ENCODE measurements around the gene TIMP2. TPM values are rescaled to one million over a fixed set of nuclear protein-coding genes. Genes with fewer than 3 reads are reported as not detected.

TIMP2 gene
- total RNA-seq, 4 donors from 2014 or later, result 20.4 to 28.7 (median 27.0) TPM

DNA sequence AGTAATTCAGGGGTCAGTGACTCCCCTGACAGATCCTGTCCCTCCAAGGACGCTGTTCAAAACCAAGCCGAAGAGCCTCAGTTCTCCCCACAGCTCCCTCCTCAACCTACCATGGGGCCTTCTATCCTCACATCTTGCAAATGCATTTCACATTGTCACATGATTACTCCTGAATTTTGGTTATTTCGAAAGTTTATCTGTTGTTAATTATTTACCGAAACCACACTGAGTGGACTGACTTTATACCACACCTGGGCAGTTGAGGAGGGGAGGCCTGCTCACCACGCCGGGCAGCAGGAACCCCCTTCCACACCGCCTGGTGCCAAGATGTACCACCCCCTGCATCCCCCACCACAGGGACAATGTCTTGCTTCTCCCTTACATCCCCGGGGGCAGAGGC is 4.7 kb downstream of the TIMP2 start:
- DNase-seq (no peak), ATAC-seq (no peak)
- intact Hi-C loops (cut with DNase I; ENCODE audit: low total_unique reads), result no loop called here
- Histone ChIP-seq H3K27ac (no peak overlapping the region), H3K27me3 (peaks cover 0 to 12% (median 9%) of the 10 kb centered on the region in 3 donors), H3K4me1 (peaks cover 30 to 39% of the 10 kb centered on the region in 2 donors), H3K9me3 (no peaks in the 10 kb centered on the region), H3K4me3 (no peak overlapping the region), H3K36me3 (no peaks in the 10 kb centered on the region)
- in situ Hi-C loops (cut with MboI; ENCODE audit: low sequenced_read_pairs in 4 of 4), result no loop called here
- no peak for TF ChIP-seq POLR2A (IDR thresholded peaks at IDR 0.05)
- TF ChIP-seq, protein P1, sequence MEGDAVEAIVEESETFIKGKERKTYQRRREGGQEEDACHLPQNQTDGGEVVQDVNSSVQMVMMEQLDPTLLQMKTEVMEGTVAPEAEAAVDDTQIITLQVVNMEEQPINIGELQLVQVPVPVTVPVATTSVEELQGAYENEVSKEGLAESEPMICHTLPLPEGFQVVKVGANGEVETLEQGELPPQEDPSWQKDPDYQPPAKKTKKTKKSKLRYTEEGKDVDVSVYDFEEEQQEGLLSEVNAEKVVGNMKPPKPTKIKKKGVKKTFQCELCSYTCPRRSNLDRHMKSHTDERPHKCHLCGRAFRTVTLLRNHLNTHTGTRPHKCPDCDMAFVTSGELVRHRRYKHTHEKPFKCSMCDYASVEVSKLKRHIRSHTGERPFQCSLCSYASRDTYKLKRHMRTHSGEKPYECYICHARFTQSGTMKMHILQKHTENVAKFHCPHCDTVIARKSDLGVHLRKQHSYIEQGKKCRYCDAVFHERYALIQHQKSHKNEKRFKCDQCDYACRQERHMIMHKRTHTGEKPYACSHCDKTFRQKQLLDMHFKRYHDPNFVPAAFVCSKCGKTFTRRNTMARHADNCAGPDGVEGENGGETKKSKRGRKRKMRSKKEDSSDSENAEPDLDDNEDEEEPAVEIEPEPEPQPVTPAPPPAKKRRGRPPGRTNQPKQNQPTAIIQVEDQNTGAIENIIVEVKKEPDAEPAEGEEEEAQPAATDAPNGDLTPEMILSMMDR (IDR thresholded peaks at IDR 0.05 in 4 of 5, conservative IDR thresholded peaks at IDR 0.05 in 1 of 5), result no peak

GRCh38 chr17:78919861-78920450 is 5.2 kb downstream of the TIMP2 start:
- Histone ChIP-seq H3K27me3 (peaks cover 0 to 9% (median 7%) of the 10 kb centered on the region in 3 donors), H3K27ac (no peak overlapping the region), H3K9me3 (no peaks in the 10 kb centered on the region), H3K4me1 (peaks cover 33 to 39% of the 10 kb centered on the region in 2 donors), H3K36me3 (no peaks in the 10 kb centered on the region), H3K4me3 (no peak overlapping the region)
- intact Hi-C loops (cut with DNase I; ENCODE audit: low total_unique reads), result no loop called here
- TF ChIP-seq, protein P1 (IDR thresholded peaks at IDR 0.05 in 4 of 5, conservative IDR thresholded peaks at IDR 0.05 in 1 of 5), result no peak
- no peak for TF ChIP-seq POLR2A (IDR thresholded peaks at IDR 0.05)
- ATAC-seq (no peak), DNase-seq (no peak)
- in situ Hi-C loops (cut with MboI; ENCODE audit: low sequenced_read_pairs in 4 of 4), result no loop called here

DNA sequence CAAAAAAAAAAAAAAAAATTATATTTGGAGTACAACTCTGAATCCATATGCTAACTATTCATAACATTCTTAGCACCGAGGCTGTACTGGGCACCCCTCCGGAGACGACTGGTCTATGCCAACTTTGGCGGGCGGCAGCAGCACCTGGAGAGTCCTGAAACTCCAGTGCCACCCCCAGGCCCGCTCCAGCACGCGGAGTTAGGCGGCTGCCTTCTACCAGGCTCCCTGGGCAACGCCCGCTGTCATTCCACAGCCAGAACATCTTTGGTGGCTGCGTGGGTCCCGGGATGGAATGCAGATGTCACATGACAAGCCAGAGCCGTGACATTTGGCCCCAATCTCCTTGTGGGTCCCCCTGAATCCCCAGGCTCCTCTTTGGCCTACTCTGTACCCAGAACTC is 6.2 kb downstream of the TIMP2 start:
- TF ChIP-seq, protein P1 (IDR thresholded peaks at IDR 0.05 in 4 of 5, conservative IDR thresholded peaks at IDR 0.05 in 1 of 5), result no peak
- no peak for TF ChIP-seq POLR2A (IDR thresholded peaks at IDR 0.05)
- Histone ChIP-seq H3K4me1 (peaks cover 28 to 39% of the 10 kb centered on the region in 2 donors), H3K9me3 (no peaks in the 10 kb centered on the region), H3K36me3 (no peaks in the 10 kb centered on the region), H3K4me3 (no peak overlapping the region), H3K27me3 (peaks cover 0 to 2% (median under 1%) of the 10 kb centered on the region in 3 donors), H3K27ac (no peak overlapping the region)
- DNase-seq (no peak), ATAC-seq (no peak)
- in situ Hi-C loops (cut with MboI; ENCODE audit: low sequenced_read_pairs in 4 of 4) (no loop called here), intact Hi-C loops (cut with DNase I; ENCODE audit: low total_unique reads) (no loop called here)

DNA sequence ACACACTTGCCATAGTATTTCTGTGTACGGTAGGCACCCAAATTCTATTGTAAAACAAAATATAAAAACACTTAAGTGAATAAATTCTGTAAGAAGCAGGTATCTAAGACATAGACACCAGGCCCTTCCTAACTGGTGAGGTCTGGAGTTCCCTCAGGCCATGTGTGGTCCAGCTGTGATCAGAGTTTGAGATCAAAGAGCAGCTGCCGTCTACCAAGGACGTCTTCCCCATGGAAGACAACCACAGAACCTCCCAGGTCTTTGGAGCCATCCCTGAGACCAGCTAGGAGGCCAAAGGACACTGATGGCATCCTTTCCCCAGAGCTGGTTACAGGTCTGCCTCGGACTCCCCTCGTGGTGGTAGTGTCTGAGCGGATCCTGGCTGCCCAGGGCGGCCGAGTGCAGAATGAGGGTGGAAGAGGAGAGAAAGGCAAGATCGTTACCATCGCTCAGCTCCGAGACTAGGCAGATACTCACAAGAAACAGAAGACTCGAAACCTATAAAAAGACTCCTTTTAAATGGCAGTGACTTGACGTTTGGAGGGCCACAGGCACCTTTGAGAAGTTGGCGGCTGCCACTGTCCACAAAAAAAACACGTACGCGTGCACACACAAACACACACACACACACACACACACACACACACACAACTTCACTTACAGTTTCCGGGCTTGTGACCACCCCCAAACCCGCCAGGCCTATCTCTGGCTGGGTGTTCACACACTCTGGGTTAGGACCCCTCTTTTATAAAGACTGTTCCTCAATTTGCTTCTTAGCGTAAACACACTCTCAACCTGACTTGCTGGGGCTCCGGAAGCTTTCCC is 7.5 kb downstream of the TIMP2 start:
- intact Hi-C loops (cut with DNase I; ENCODE audit: low total_unique reads), result no loop called here
- no peak for TF ChIP-seq POLR2A (IDR thresholded peaks at IDR 0.05)
- TF ChIP-seq, protein P1 (IDR thresholded peaks at IDR 0.05 in 4 of 5, conservative IDR thresholded peaks at IDR 0.05 in 1 of 5), result no peak
- no peaks in the 10 kb centered on the region for H3K27me3 ChIP-seq
- H3K4me1 ChIP-seq, result peaks cover 19 to 39% of the 10 kb centered on the region in 2 donors
- no peak overlapping the region for H3K4me3 ChIP-seq
- no peak overlapping the region for H3K27ac ChIP-seq
- H3K9me3 ChIP-seq, result no peaks in the 10 kb centered on the region
- H3K36me3 ChIP-seq, result no peaks in the 10 kb centered on the region
- ATAC-seq (no peak), DNase-seq (no peak)
- in situ Hi-C loops (cut with MboI; ENCODE audit: low sequenced_read_pairs in 4 of 4), result no loop called here
